ENCODE measurements around the gene PRKACG. TPM values are rescaled to one million over a fixed set of nuclear protein-coding genes. Genes with fewer than 3 reads are reported as not detected.

Gene PRKACG
- total and polyA plus RNA-seq, 2 of the 8 experiments (the other 6 are each of a cell fraction or from before 2014, with no cell fraction given) = not detected

DNA sequence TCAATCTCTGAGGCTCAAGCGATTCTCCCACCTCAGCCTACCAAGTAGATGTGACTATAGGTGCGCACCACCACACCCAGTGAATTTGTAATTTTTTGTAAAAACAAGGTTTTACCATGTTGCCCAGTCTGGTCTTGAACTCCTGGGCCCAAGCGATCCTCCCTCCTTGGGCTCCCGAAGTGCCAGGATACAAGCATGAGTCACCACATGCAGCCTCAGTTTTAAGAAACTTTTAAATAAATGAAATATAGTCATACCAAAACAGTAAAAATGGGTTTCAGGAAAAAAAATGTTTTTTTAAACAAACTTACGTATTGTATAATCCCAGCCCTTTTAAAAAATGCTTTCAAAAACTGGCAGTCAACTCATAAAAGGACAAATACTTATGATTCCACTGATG is 48.3 kb upstream of the PRKACG start:
- ChIA-PET CTCF (ENCODE audit: partially characterized antibody) (interaction anchor here (0.8 to 1.8 kb wide), 4 partner anchors 25 to 140 kb away, joined by 3 to 5 read pairs (median 3); no protein-coding TSS in a partner anchor), POLR2A (ENCODE audit: partially characterized antibody) (no interaction called here)
- Histone ChIP-seq H2BK5ac (ENCODE audit: low read depth, low read length) (no peak overlapping the region), H3K56ac (replicated peaks; ENCODE audit: insufficient read length, low read depth, low read length) (no peak overlapping the region), H3K9me3 (ENCODE audit: insufficient read depth in 2 of 2, low read depth in 1 of 2, low read length in 1 of 2) (no peaks in the 10 kb centered on the region), H3K23ac (ENCODE audit: insufficient read length) (no peak overlapping the region), H2AK5ac (ENCODE audit: low read depth, low read length) (no peak overlapping the region), H3K14ac (ENCODE audit: insufficient read length) (no peak overlapping the region), H4K5ac (ENCODE audit: insufficient read length, low read depth, low read length) (no peak overlapping the region), H4K20me1 (replicated peaks in 1 of 2; ENCODE audit: control insufficient read depth in 1 of 2, insufficient read depth in 2 of 2, low read length in 2 of 2) (no peaks in the 10 kb centered on the region), H2BK12ac (ENCODE audit: low read depth, low read length) (no peak overlapping the region), H3K18ac (ENCODE audit: extremely low read depth, low read length) (no peak overlapping the region), H2BK20ac (ENCODE audit: low read length) (no peak overlapping the region), H3K79me2 (ENCODE audit: control insufficient read depth in 1 of 2, insufficient read depth in 2 of 2, low read length in 2 of 2) (0 out of 4 replicates have a peak, but pooled peaks cover 0 to 3% of the 10 kb centered on the region in 2 experiments), H2BK15ac (ENCODE audit: low read length) (no peak overlapping the region), H3K4me2 (ENCODE audit: insufficient read depth in 1 of 2, low read depth in 2 of 2, low read length in 2 of 2) (no peak overlapping the region), H3K4me1 (replicated peaks in 1 of 4; ENCODE audit: control insufficient read depth in 3 of 4, insufficient read depth in 4 of 4, low read length in 3 of 4) (peaks cover 2 to 9% (median 5%) of the 10 kb centered on the region in 4 experiments; a peak in 6 of 7 replicates), H2AFZ (ENCODE audit: low read length) (no peak overlapping the region), H3K23me2 (ENCODE audit: low read depth, low read length) (no peaks in the 10 kb centered on the region), H3K27me3 (replicated peaks in 1 of 4; ENCODE audit: control insufficient read depth in 3 of 4, extremely low read depth in 1 of 4, insufficient read depth in 3 of 4, low read length in 3 of 4) (no peaks in the 10 kb centered on the region), H3K36me3 (ENCODE audit: control insufficient read depth in 2 of 4, insufficient read depth in 4 of 4, low read length in 3 of 4) (peaks cover 0 to 17% (median 6%) of the 10 kb centered on the region in 4 experiments; a peak in 4 of 8 replicates), H3K79me1 (ENCODE audit: low read depth, low read length) (0 out of 2 replicates have a peak, but pooled peaks cover 2% of the 10 kb centered on the region), H2BK120ac (replicated peaks; ENCODE audit: low read depth, low read length) (no peak overlapping the region), H3K27ac (ENCODE audit: low read depth, low read length) (no peak overlapping the region), H3K4me3 (ENCODE audit: extremely low read depth in 1 of 4, insufficient read depth in 2 of 4, low read depth in 3 of 4, low read length in 4 of 4) (no peak overlapping the region), H3K9ac (replicated peaks in 1 of 4; ENCODE audit: extremely low read depth in 1 of 4, low read depth in 3 of 4, low read length in 3 of 4) (no peak overlapping the region), H3K4ac (replicated peaks; ENCODE audit: insufficient read length, low read depth, low read length) (no peak overlapping the region), H4K8ac (ENCODE audit: extremely low read depth, insufficient read depth, low read length) (no peak overlapping the region), H4K91ac (replicated peaks; ENCODE audit: insufficient read length, low read length) (no peak overlapping the region)
- DNase-seq (ENCODE audit: low read depth in 1 of 2, low spot score in 2 of 2) (no peak), FAIRE-seq (no peak)
- WGBS, 2 experiments (ENCODE audit: extremely low coverage in 1 of 2, insufficient coverage in 1 of 2, insufficient read length in 1 of 2, insufficient replicate concordance in 2 of 2, low coverage in 1 of 2, low lambda C conversion rate in 2 of 2, missing lambda C conversion rate in 1 of 2) = 93% methylated on average over 5 of the region's 5 CpGs; no CpG with 5 or more reads in 1 of the 2 experiments
- TF ChIP-seq KDM1A (IDR thresholded peaks at IDR 0.05; ENCODE audit: borderline replicate concordance, low read length) (no peak), SP2 (IDR thresholded peaks at IDR 0.05; ENCODE audit: low read length) (no peak)

Data from H1 (cell line).